B cell (primary cell): ENCODE results near the gene BAZ2B. TPM values are rescaled to one million over a fixed set of nuclear protein-coding genes. Genes with fewer than 3 reads are reported as not detected.

Source experiments
- ATAC-seq: fragments of 200-7000 bp; cut with Tn5 transposase; one replicate; pipeline ENCODE4 v1.10.0; 2021; ENCODE audit warnings: low read depth, mild to moderate bottlenecking, moderate number of reproducible peaks, moderate library complexity
- CTCF ChIA-PET: fragments of 350-600 bp; sonication (Branson Sonifier 250); formaldehyde crosslinking; loops from one replicate; lab custom pipeline; 2021; ENCODE audit warnings: antibody characterized with exemption, inconsistent platforms; lab: Charles Lee
- POLR2A ChIA-PET: fragments of 350-600 bp; sonication (Branson Sonifier 250); formaldehyde crosslinking; loops from one replicate; lab custom pipeline; 2021; ENCODE audit warnings: antibody characterized with exemption; lab: Charles Lee
- DNase-seq: peaks from one replicate; pipeline ENCODE4 v3.0.0; 2013
- H2AFZ ChIP-seq: 2 replicates; pipeline ENCODE4 v1.6.1; 2012; ENCODE audit warnings: mild to moderate bottlenecking, low read depth, low read length; ENCODE audit not compliant: insufficient read depth, poor library complexity, severe bottlenecking
- H3K27ac ChIP-seq, 2 donors: 1 replicate in 1 of 2; 2 replicates in 1 of 2; pipeline ENCODE4 v1.5.1; 2012 to 2013; ENCODE audit warnings: low read length in 2 of 2, mild to moderate bottlenecking in 2 of 2, moderate library complexity in 1 of 2
- H3K27me3 ChIP-seq, 4 experiments: fragments of 200-600 bp in 1 of 4; sonication (generic) in 1 of 4; replicated peaks in 1 of 4; 1 replicate in 2 of 4; 2 replicates in 2 of 4; pipeline versions ENCODE4 v1.6.1 to v1.7.0; 2013 to 2016; ENCODE audit warnings: low read length in 3 of 4, mild to moderate bottlenecking in 2 of 4, mixed read lengths in 1 of 4, moderate library complexity in 1 of 4; ENCODE audit not compliant: insufficient read depth in 4 of 4, control insufficient read depth in 3 of 4; ENCODE audit errors: control extremely low read depth in 1 of 4
- H3K36me3 ChIP-seq, 2 experiments: replicated peaks in 1 of 2; 1 replicate in 1 of 2; 2 replicates in 1 of 2; pipeline versions ENCODE4 v1.6.1 to v1.7.1; 2013; ENCODE audit warnings: low read length in 1 of 2; ENCODE audit not compliant: insufficient read depth in 2 of 2, control insufficient read depth in 1 of 2; ENCODE audit errors: control extremely low read depth in 1 of 2, extremely low read depth in 1 of 2
- H3K4me1 ChIP-seq, 2 donors: fragments of 200-600 bp in 1 of 2; sonication (generic) in 1 of 2; 1 replicate in 1 of 2; 2 replicates in 1 of 2; pipeline versions ENCODE4 v1.5.1 to v1.6.1; 2013 to 2017; ENCODE audit warnings: low read length in 2 of 2; ENCODE audit not compliant: control insufficient read depth in 2 of 2, insufficient read depth in 2 of 2
- H3K4me2 ChIP-seq: replicated peaks from 2 replicates; pipeline ENCODE3; 2012; ENCODE audit warnings: mild to moderate bottlenecking, low read depth, low read length; ENCODE audit not compliant: poor library complexity, severe bottlenecking
- H3K4me3 ChIP-seq, 5 experiments: fragments of 200-600 bp in 1 of 5; sonication (generic) in 1 of 5; 1 replicate in 3 of 5; 2 replicates in 2 of 5; pipeline versions ENCODE4 v1.5.1 to v1.7.0; 2011 to 2016; ENCODE audit warnings: low read length in 4 of 5, mild to moderate bottlenecking in 4 of 5, low read depth in 2 of 5, control low read depth in 1 of 5, moderate library complexity in 1 of 5; ENCODE audit not compliant: insufficient read depth in 1 of 5; ENCODE audit errors: control extremely low read depth in 1 of 5, extremely low read depth in 1 of 5
- H3K79me2 ChIP-seq: fragments of 200-600 bp; sonication (generic); one replicate; pipeline ENCODE4 v1.6.0; 2016; ENCODE audit warnings: low read length; ENCODE audit not compliant: control insufficient read depth, insufficient read depth
- H3K9ac ChIP-seq: fragments of 200-600 bp; sonication (generic); 2 replicates; pipeline ENCODE4 v1.6.1; 2017; ENCODE audit warnings: mild to moderate bottlenecking, low read length, moderate library complexity
- H3K9me3 ChIP-seq, 3 donors: one replicate each; pipeline versions ENCODE4 v1.6.1 to v1.7.1; 2013; ENCODE audit warnings: low read length in 2 of 3; ENCODE audit not compliant: control insufficient read depth in 2 of 3, insufficient read depth in 1 of 3; ENCODE audit errors: control extremely low read depth in 1 of 3
- H4K20me1 ChIP-seq: 2 replicates; pipeline ENCODE4 v1.6.0; 2012; ENCODE audit warnings: mild to moderate bottlenecking, low read length; ENCODE audit not compliant: insufficient read depth, control insufficient read depth, poor library complexity, severe bottlenecking
- H3K27ac Mint-ChIP-seq: one replicate; pipeline ENCODE4 v1.8.0; 2021; ENCODE audit warnings: mixed read lengths
- H3K27me3 Mint-ChIP-seq: one replicate; pipeline ENCODE4 v1.8.0; 2021; ENCODE audit warnings: mixed read lengths
- H3K4me1 Mint-ChIP-seq: one replicate; pipeline ENCODE4 v1.8.0; 2021; ENCODE audit warnings: mixed read lengths
- H3K4me3 Mint-ChIP-seq: one replicate; pipeline ENCODE4 v1.8.0; 2021; ENCODE audit warnings: mixed read lengths
- H3K9me3 Mint-ChIP-seq: one replicate; pipeline ENCODE4 v1.8.0; 2022; ENCODE audit warnings: mixed read lengths; ENCODE audit not compliant: insufficient read depth
- CTCF ChIP-seq: fragments of 200-600 bp; IDR thresholded peaks from one replicate; pipeline ENCODE4 v1.8.0; 2022; ENCODE audit warnings: antibody characterized with exemption, mild to moderate bottlenecking
- EZH2 ChIP-seq: IDR thresholded peaks from 2 replicates; pipeline ENCODE4 v1.6.1; 2012; ENCODE audit warnings: borderline replicate concordance, low read depth, mild to moderate bottlenecking, moderate library complexity, low read length; ENCODE audit not compliant: insufficient read depth, poor library complexity, severe bottlenecking
- WGBS: methylation state at CpG from one replicate; pipeline ENCODE4 v1.1.5; 2013; ENCODE audit warnings: missing lambda C conversion rate; ENCODE audit not compliant: insufficient coverage; 5-methylcytosine and 5-hydroxymethylcytosine counted together
- intact Hi-C: fragments of 100-400 bp; cut with micrococcal nuclease; formaldehyde crosslinking; loops from one replicate; pipeline ENCODE4 v1.10.0; 2022
- polyA plus RNA-seq: library from polyadenylated mRNA; depleted of rRNA; stranded (reverse); fragments of >200 nt; gene quantifications from 2 replicates; pipeline ENCODE4 v1.2.3, GENCODE V29; 2012
- total RNA-seq, 2 donors: library from RNA; stranded (reverse); fragments of 120-200 nt in 1 of 2; gene quantifications; 1 replicate in 1 of 2; 2 replicates in 1 of 2; pipeline versions ENCODE4 v1.2.3 to v1.2.4, GENCODE V29; 2013 to 2022

Gene BAZ2B
- total and polyA plus RNA-seq, 2 donors (not counting 1 experiment from before 2014, with no cell fraction given) = 8.6 to 42.3 TPM

GRCh38 chr2:159457589-159457988 lies 158.8 kb downstream of the BAZ2B start:
- no peaks in the 10 kb centered on the region for H3K27me3 ChIP-seq
- peaks cover 17% of the 10 kb centered on the region for H3K4me1 Mint-ChIP-seq
- POLR2A ChIA-PET = no interaction called here
- no peaks in the 10 kb centered on the region for H3K36me3 ChIP-seq
- TF ChIP-seq CTCF (no peak), EZH2 (no peak)
- H3K79me2 ChIP-seq = no peaks in the 10 kb centered on the region
- no peak overlapping the region for H3K4me2 ChIP-seq
- H3K4me3 ChIP-seq = no peak overlapping the region
- ATAC-seq (no peak), DNase-seq (no peak)
- no peak overlapping the region for H3K27ac Mint-ChIP-seq
- H2AFZ ChIP-seq = no peak overlapping the region
- no peak overlapping the region for H3K27ac ChIP-seq
- peaks cover 0 to 8% of the 10 kb centered on the region in 2 donors for H3K4me1 ChIP-seq
- no peaks in the 10 kb centered on the region for H3K9me3 ChIP-seq
- no peaks in the 10 kb centered on the region for H3K27me3 Mint-ChIP-seq
- CTCF ChIA-PET = no interaction called here
- WGBS = 44% methylated on average over 1 of the region's 1 CpG
- H3K4me3 Mint-ChIP-seq = no peak overlapping the region
- H3K9me3 Mint-ChIP-seq = no peaks in the 10 kb centered on the region
- intact Hi-C loops = no loop called here
- H3K9ac ChIP-seq = no peak overlapping the region
- no peaks in the 10 kb centered on the region for H4K20me1 ChIP-seq

- Histone ChIP-seq H3K4me3 (no peak overlapping the region), H3K27me3 (no peaks in the 10 kb centered on the region), H4K20me1 (no peaks in the 10 kb centered on the region), H3K9ac (no peak overlapping the region), H3K9me3 (no peaks in the 10 kb centered on the region), H3K4me1 (peaks cover 0 to 8% of the 10 kb centered on the region in 2 donors), H3K27ac (no peak overlapping the region), H3K4me2 (no peak overlapping the region), H2AFZ (no peak overlapping the region), H3K36me3 (no peaks in the 10 kb centered on the region), H3K79me2 (no peaks in the 10 kb centered on the region)
- H3K4me3 Mint-ChIP-seq = no peak overlapping the region
- no peaks in the 10 kb centered on the region for H3K27me3 Mint-ChIP-seq
- no peak for ATAC-seq
- WGBS = no CpG with 5 or more reads among the region's 5 CpGs
- H3K27ac Mint-ChIP-seq = no peak overlapping the region
- no peaks in the 10 kb centered on the region for H3K9me3 Mint-ChIP-seq
- TF ChIP-seq CTCF (no peak), EZH2 (no peak)
- POLR2A ChIA-PET = no interaction called here
- intact Hi-C loops = no loop called here
- no peak for DNase-seq
- H3K4me1 Mint-ChIP-seq = peaks cover 17% of the 10 kb centered on the region
- CTCF ChIA-PET = interaction anchor here (0.5 kb wide), 1 partner anchor 556 kb away, joined by 4 read pairs; no protein-coding TSS in a partner anchor
These were observed 159.6 kb downstream of the BAZ2B start for GRCh38 chr2:159456500-159457426.
